Measurements from ENCODE around the gene KEL. TPM values are rescaled to one million over a fixed set of nuclear protein-coding genes. Genes with fewer than 3 reads are reported as not detected.
A peak's percentile ranks its signal among the peaks of the same experiment; 100 is the strongest.
"Not testable (repeated sequence)": the region's sequence is repeated elsewhere in the genome, so short reads cannot be mapped to it uniquely, and the experiment has no call there.

The KEL gene, protein sequence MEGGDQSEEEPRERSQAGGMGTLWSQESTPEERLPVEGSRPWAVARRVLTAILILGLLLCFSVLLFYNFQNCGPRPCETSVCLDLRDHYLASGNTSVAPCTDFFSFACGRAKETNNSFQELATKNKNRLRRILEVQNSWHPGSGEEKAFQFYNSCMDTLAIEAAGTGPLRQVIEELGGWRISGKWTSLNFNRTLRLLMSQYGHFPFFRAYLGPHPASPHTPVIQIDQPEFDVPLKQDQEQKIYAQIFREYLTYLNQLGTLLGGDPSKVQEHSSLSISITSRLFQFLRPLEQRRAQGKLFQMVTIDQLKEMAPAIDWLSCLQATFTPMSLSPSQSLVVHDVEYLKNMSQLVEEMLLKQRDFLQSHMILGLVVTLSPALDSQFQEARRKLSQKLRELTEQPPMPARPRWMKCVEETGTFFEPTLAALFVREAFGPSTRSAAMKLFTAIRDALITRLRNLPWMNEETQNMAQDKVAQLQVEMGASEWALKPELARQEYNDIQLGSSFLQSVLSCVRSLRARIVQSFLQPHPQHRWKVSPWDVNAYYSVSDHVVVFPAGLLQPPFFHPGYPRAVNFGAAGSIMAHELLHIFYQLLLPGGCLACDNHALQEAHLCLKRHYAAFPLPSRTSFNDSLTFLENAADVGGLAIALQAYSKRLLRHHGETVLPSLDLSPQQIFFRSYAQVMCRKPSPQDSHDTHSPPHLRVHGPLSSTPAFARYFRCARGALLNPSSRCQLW
- not detected in 2 replicates for total RNA-seq

GRCh38 chr7:142961973-142962926 is at the start of gene KEL:
TSS of gene KEL (minus strand) at chr7:142962363. CDS start at chr7:142962206, 157 bp downstream.
- no peak for DNase-seq

GRCh38 chr7:143008007-143008901 is 46.1 kb upstream of the KEL start:
- peak; percentile 87 for DNase-seq

DNA sequence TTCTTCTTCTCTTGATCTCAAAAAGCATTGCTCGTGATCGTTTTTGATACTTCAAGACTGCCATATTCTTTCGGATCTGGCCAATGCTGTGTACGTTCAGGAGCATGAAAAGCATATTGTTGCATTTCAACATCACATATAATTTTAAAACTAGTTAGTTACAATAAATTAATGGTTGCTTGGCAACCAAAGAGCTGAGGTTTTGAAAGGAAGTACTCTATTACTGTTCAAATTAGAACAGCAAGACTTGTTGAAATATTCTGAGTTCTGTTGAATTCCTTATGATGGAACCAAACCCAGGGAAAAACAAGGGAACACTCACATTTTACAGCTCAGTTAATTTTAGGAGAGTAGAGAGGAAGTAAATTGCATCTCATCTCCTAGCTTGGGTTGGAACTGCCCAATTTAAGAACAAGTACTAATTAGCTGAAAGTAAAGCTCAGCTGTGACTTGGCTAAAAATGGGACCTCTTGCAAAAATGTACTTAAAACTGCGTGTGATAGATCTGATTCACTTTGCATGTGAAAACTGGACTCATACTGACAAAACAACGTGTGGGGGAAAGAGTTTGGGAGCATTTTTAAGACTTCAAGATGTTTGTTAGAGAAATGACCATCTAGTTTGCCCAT is 43.6 kb upstream of the KEL start:
- DNase-seq = no peak

GRCh38 chr7:143003393-143004051 is 41.4 kb upstream of the KEL start:
- peak; percentile 69 for DNase-seq

DNA sequence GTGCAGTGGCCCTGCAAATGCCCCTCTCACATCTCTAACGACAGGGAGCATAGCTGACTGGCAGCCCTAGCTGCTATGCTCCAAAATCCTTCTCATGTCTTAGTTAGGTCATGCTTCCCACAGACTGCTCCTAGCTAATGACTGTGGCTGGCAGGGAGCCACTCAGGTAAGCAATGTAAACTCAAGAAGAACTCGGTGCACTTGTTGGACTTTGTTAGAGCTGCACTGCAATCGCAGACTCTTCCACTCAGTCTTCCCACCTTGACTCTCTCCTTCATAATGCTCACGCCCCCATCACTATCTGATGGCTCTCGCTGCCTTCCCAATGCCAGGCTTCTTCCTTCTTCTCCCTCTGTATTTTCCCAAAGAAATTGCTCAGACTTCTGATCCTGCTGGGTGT is 40.7 kb upstream of the KEL start:
- no peak for DNase-seq

DNA sequence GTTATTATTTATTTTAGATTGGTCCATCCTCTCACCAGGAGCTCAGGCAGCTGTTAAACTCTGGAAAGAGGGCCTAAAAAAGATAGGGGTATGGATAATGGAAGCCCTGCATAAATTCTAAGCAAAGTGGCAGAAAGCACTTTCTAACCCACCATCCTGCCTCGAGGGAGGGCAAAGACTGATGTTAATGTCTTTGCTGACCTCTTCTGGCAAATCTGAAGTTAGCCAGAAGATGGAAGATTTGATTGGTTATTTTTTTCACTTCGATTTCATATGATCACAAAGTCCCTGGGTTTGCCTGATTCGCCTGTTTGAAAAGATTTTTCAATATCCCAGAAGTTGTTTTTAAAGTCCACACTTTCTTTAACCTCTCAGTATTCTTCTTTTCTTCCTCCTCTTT is 39.9 kb upstream of the KEL start:
- peak; percentile 47 for DNase-seq

- DNase-seq = no peak
Observed at GRCh38 chr7:143000648-143001047, 38.5 kb upstream of the KEL start.

- no peak for DNase-seq
Observed at GRCh38 chr7:142999793-143000192, 37.6 kb upstream of the KEL start.

GRCh38 chr7:142998966-142999365 is 36.8 kb upstream of the KEL start:
- no peak for DNase-seq

GRCh38 chr7:142997456-142997989 is 35.4 kb upstream of the KEL start:
- DNase-seq = no peak

- DNase-seq = no peak
Observed at GRCh38 chr7:142992427-142992826, 30.3 kb upstream of the KEL start.

DNA sequence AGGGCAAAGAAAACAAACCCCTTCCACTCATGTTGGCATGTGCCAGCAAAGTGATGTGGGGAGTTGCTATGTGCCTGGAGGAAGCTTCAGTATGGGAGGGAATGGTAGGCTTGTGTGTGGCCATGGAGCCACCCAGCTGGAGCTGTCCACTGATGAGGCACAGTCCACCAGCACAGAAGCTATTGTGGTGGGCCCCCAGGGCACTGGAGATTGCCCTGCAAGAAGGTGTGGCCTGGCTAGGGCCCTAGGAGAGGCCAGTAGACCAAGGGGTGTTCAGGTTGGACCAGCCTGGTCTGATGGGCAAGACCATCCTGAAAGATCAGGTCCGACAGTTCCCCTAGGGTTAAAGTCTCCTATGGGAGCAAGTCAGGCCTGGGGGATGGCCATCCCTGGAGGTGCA is 22.1 kb upstream of the KEL start:
- DNase-seq = no peak

- no peak for DNase-seq
Observed at GRCh38 chr7:142983825-142984224, 21.7 kb upstream of the KEL start.

DNA sequence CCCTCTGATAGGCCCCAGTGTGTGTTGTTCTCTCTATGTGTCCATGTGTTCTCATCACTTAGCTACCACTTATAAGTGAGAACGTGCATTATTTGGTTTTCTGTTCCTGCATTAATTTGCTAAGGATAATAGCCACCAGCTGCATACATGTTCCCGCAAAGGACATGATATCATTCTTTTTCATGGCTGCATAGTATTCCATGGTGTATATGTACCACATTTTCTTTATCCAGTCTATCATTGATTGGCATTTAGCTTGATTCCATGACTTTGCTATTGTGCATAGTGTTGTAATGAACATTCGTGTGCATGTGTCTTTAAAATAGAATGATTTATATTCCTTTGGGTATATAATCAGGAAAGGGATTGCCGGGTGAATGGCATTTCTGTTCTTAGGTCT is 16.2 kb upstream of the KEL start:
- DNase-seq = not testable (repeated sequence)

- DNase-seq = no peak
Observed at GRCh38 chr7:142974626-142975025, 12.5 kb upstream of the KEL start.

DNA sequence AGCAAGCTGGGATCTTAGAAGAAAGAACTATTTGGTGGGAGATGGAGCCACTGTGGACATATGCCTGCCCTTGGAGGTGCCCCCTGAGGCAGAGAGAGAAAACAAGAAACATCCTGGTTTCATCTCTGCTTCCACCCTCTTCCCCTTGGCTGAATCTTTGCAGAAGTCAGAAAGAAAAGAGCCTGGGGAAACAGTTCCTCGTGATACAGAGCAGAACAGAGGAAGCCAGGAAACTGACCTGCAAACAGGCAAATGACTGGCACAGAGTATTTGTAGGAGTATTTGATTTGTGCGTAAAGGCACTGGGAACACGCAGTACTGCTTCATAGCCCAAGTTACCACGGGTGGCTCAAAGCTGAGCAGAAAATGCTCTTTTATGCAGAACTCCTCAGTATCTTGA is 7.0 kb upstream of the KEL start:
- no peak for DNase-seq

- no peak for DNase-seq
Observed at GRCh38 chr7:142968229-142968628, 6.1 kb upstream of the KEL start.

GRCh38 chr7:142964502-142965246 is 2.5 kb upstream of the KEL start:
- no peak for DNase-seq

- DNase-seq = no peak
Observed at GRCh38 chr7:142963993-142964392, 1.8 kb upstream of the KEL start.

GRCh38 chr7:142962991-142963390 is 828 bp upstream of the KEL start:
- no peak for DNase-seq

Data from dermis blood vessel endothelial cell (primary cell).